GM13977 (cell line): Measurements from ENCODE around the gene RABL6.
"Not testable (repeated sequence)": the region's sequence is repeated elsewhere in the genome, so short reads cannot be mapped to it uniquely, and the experiment has no call there.

Experiments
- DNase-seq: peaks from one replicate; pipeline ENCODE4 v3.0.0; 2012; ENCODE audit warnings: low spot score
- CTCF ChIP-seq: IDR thresholded peaks from 2 replicates; pipeline ENCODE4 v1.5.1; 2012; ENCODE audit warnings: mild to moderate bottlenecking, control low read depth; ENCODE audit not compliant: insufficient read depth; ENCODE audit errors: extremely low read depth, missing control alignments
- in situ Hi-C: fragments of 300-500 bp; cut with MboI; formaldehyde crosslinking; loops from one replicate; pipeline ENCODE4 v1.12.0; 2022; ENCODE audit warnings: low sequenced_read_pairs, low pct_unique_long_range_greater_than_20kb, mixed read lengths, inconsistent platforms; ENCODE audit not compliant: unreplicated experiment

The RABL6 gene

GRCh38 chr9:136786451-136786850 lies 21.3 kb upstream of the RABL6 start:
- in situ Hi-C loops, result no loop called here
- peak; percentile 0 for DNase-seq
- no peak for TF ChIP-seq CTCF

- peak; percentile 1 for DNase-seq
- in situ Hi-C loops, result not testable (repeated sequence)
These were observed 20.8 kb upstream of the RABL6 start for GRCh38 chr9:136786983-136787382.

- in situ Hi-C loops, result no loop called here
- peak; percentile 69 for DNase-seq
- TF ChIP-seq CTCF, result peak; percentile 83
These were observed 19.9 kb upstream of the RABL6 start for GRCh38 chr9:136787690-136788400.

- in situ Hi-C loops, DNase-seq: not testable (repeated sequence)
These were observed 18.9 kb upstream of the RABL6 start for GRCh38 chr9:136788644-136789522.

GRCh38 chr9:136789523-136789937 lies 18.2 kb upstream of the RABL6 start:
- DNase-seq, result no peak
- in situ Hi-C loops, result no loop called here
- TF ChIP-seq CTCF, result no peak

GRCh38 chr9:136790640-136791515 lies 16.9 kb upstream of the RABL6 start, which contains the start of gene TMEM141:
TMEM141 (plus strand) TSS chr9:136791344; CDS start chr9:136791371, 27 bp downstream.
- TF ChIP-seq CTCF, result no peak
- peak; percentile 74 for DNase-seq

GRCh38 chr9:136791516-136792276 lies 16.1 kb upstream of the RABL6 start:
- in situ Hi-C loops, result no loop called here
- TF ChIP-seq CTCF, result peak; percentile 67
- peak; percentile 55 for DNase-seq

More at GRCh38 chr9:136790640-136791515, 16.9 kb upstream of the RABL6 start, which contains the start of gene TMEM141:
- in situ Hi-C loops, result no loop called here
